ENCODE data around the gene LPAR5. TPM values are rescaled to one million over a fixed set of nuclear protein-coding genes. Genes with fewer than 3 reads are reported as not detected.

LPAR5 gene
- total RNA-seq, 1 experiment from 2014 or later = 14.8 TPM

- no peak overlapping the region for H3K4me3 ChIP-seq
- no peak overlapping the region for H2AFZ ChIP-seq
- H4K20me1 ChIP-seq (ENCODE audit: insufficient read depth) = no peaks in the 10 kb centered on the region
- intact Hi-C loops (cut with micrococcal nuclease; ENCODE audit: unreplicated experiment) = no loop called here
- peaks cover 11% of the 10 kb centered on the region for H3F3A ChIP-seq (ENCODE audit: insufficient read depth, low read depth)
- no peak overlapping the region for H3K4me2 ChIP-seq
- H3K27ac ChIP-seq = no peak overlapping the region
- H3K4me1 ChIP-seq (replicated peaks; ENCODE audit: insufficient read depth) = peaks cover 18% of the 10 kb centered on the region
- CTCF ChIA-PET = interaction anchor here (0.6 to 1.0 kb wide), 3 partner anchors 13 to 21 kb away, joined by 3 to 9 read pairs (median 8); no protein-coding TSS in a partner anchor
- H3K9me3 ChIP-seq (ENCODE audit: insufficient read depth, low read depth) = no peaks in the 10 kb centered on the region
- DNase-seq = no peak
- POLR2A ChIA-PET (ENCODE audit: unreplicated experiment) = interaction anchor here (0.6 kb wide), 2 partner anchors 132 to 138 kb away, joined by 3 to 6 read pairs; partner anchors contain the start of gene MRPL51
- no peaks in the 10 kb centered on the region for H3K27me3 ChIP-seq (ENCODE audit: insufficient read depth, low read depth)
- no TSS peak for BruUV-seq (replicated peaks)
- H3K36me3 ChIP-seq (ENCODE audit: low read depth) = no peaks in the 10 kb centered on the region
- no peak for TF ChIP-seq EZH2 (IDR thresholded peaks at IDR 0.05; ENCODE audit: low read depth)
- TF ChIP-seq CTCF (conservative IDR thresholded peaks at IDR 0.05) = no peak
- H3K79me2 ChIP-seq (ENCODE audit: low read depth) = no peaks in the 10 kb centered on the region
- no peaks in the 10 kb centered on the region for H3K9me2 ChIP-seq (ENCODE audit: insufficient read depth)
Observed at GRCh38 chr12:6631549-6631961, 4.2 kb downstream of the LPAR5 start.

- intact Hi-C loops (cut with micrococcal nuclease; ENCODE audit: unreplicated experiment) = no loop called here
- Histone ChIP-seq H2AFZ (no peak overlapping the region), H3K4me2 (no peak overlapping the region), H3K79me2 (ENCODE audit: low read depth) (no peaks in the 10 kb centered on the region), H4K20me1 (ENCODE audit: insufficient read depth) (no peaks in the 10 kb centered on the region), H3K9me3 (ENCODE audit: insufficient read depth, low read depth) (no peaks in the 10 kb centered on the region), H3K9me2 (ENCODE audit: insufficient read depth) (no peaks in the 10 kb centered on the region), H3F3A (ENCODE audit: insufficient read depth, low read depth) (peaks cover 6% of the 10 kb centered on the region; the same call in 1 of the 2 replicates), H3K27ac (no peak overlapping the region), H3K4me3 (no peak overlapping the region), H3K27me3 (ENCODE audit: insufficient read depth, low read depth) (no peaks in the 10 kb centered on the region), H3K4me1 (replicated peaks; ENCODE audit: insufficient read depth) (peaks cover 10% of the 10 kb centered on the region; the same call in 1 of the 2 replicates), H3K36me3 (ENCODE audit: low read depth) (no peaks in the 10 kb centered on the region)
- ChIA-PET POLR2A (ENCODE audit: unreplicated experiment) (interaction anchor here (0.7 kb wide), 1 partner anchor 17 kb away, joined by 11 read pairs; no protein-coding TSS in a partner anchor), CTCF (interaction anchor here (0.6 kb wide), 1 partner anchor 181 kb away, joined by 5 read pairs; no protein-coding TSS in a partner anchor)
- DNase-seq = no peak
- no peak for TF ChIP-seq EZH2 (IDR thresholded peaks at IDR 0.05; ENCODE audit: low read depth)
- no peak for TF ChIP-seq CTCF (conservative IDR thresholded peaks at IDR 0.05)
- BruUV-seq (replicated peaks) = no TSS peak
Observed at GRCh38 chr12:6630736-6631135, 5.0 kb downstream of the LPAR5 start.

GRCh38 chr12:6627616-6628015 is 8.1 kb downstream of the LPAR5 start:
- Histone ChIP-seq H3K36me3 (ENCODE audit: low read depth) (no peaks in the 10 kb centered on the region), H3F3A (ENCODE audit: insufficient read depth, low read depth) (peaks cover 6% of the 10 kb centered on the region; the same call in 1 of the 2 replicates), H4K20me1 (ENCODE audit: insufficient read depth) (no peaks in the 10 kb centered on the region), H3K4me1 (replicated peaks; ENCODE audit: insufficient read depth) (no peaks in the 10 kb centered on the region), H3K9me3 (ENCODE audit: insufficient read depth, low read depth) (no peaks in the 10 kb centered on the region), H3K27me3 (ENCODE audit: insufficient read depth, low read depth) (no peaks in the 10 kb centered on the region), H2AFZ (no peak overlapping the region), H3K4me2 (no peak overlapping the region), H3K9me2 (ENCODE audit: insufficient read depth) (no peaks in the 10 kb centered on the region), H3K27ac (no peak overlapping the region), H3K4me3 (no peak overlapping the region), H3K79me2 (ENCODE audit: low read depth) (no peaks in the 10 kb centered on the region)
- POLR2A ChIA-PET (ENCODE audit: unreplicated experiment) = no interaction called here
- DNase-seq = no peak
- no peak for TF ChIP-seq EZH2 (IDR thresholded peaks at IDR 0.05; ENCODE audit: low read depth)
- no peak for TF ChIP-seq CTCF (conservative IDR thresholded peaks at IDR 0.05)
- intact Hi-C loops (cut with micrococcal nuclease; ENCODE audit: unreplicated experiment) = no loop called here
- CTCF ChIA-PET = no interaction called here
- no TSS peak for BruUV-seq (replicated peaks)

All from PC-9 (cell line).